HCT116 (cell line): ENCODE data around the gene GAD1. TPM values are rescaled to one million over a fixed set of nuclear protein-coding genes. Genes with fewer than 3 reads are reported as not detected.

Source experiments
- ATAC-seq: fragments of 200-7000 bp; cut with Tn5 transposase; 2 replicates; pipeline ENCODE4 v1.9.1; 2020; ENCODE audit warnings: mild to moderate bottlenecking, moderate library complexity
- BruUV-seq: library from RNA; stranded (reverse); fragments of 400-500 nt; replicated peaks from 2 replicates; lab custom pipeline; 2021; lab: Mats Ljungman, UMichigan
- CTCF ChIA-PET: fragments of 300-600 bp; sonication (Branson Sonifier 250); formaldehyde crosslinking; loops from one replicate; lab custom pipeline; 2021; ENCODE audit warnings: antibody characterized with exemption; lab: Charles Lee
- POLR2A ChIA-PET: fragments of 300-600, 350-600 bp; sonication (Branson Sonifier 250); formaldehyde crosslinking; loops from one replicate; lab custom pipeline; 2021; ENCODE audit warnings: antibody characterized with exemption; lab: Charles Lee
- RAD21 ChIA-PET, 2 experiments: fragments of 300-600 bp; sonication (Branson Sonifier 250); formaldehyde crosslinking; loops; one replicate each; lab custom pipeline; 2023; ENCODE audit warnings: low total read pairs in 2 of 2; ENCODE audit not compliant: uncharacterized antibody in 2 of 2, unreplicated experiment in 2 of 2, low non-redundant PET in 1 of 2; lab: Charles Lee
- DNase-seq: peaks from one replicate; pipeline ENCODE4 v3.0.0-alpha.2; 2010; ENCODE audit warnings: low read depth, low spot score
- H2AFZ ChIP-seq: fragments of 200-600 bp; shearing (Covaris generic), sonication (generic); 2 replicates; pipeline ENCODE4 v1.6.1; 2017; ENCODE audit warnings: low read depth, mixed run types, mixed read lengths, antibody characterized with exemption, low read length; ENCODE audit not compliant: poor library complexity, severe bottlenecking
- H3K27ac ChIP-seq: 2 replicates; pipeline ENCODE4 v1.5.1; 2012; ENCODE audit warnings: low read depth, low read length
- H3K27me3 ChIP-seq: fragments of 200-600 bp; sonication (generic); 2 replicates; pipeline ENCODE4 v1.6.1; 2016; ENCODE audit warnings: mixed run types, low read length, mixed read lengths; ENCODE audit not compliant: insufficient read depth
- H3K36me3 ChIP-seq, 2 experiments: fragments of 200-500 bp in 1 of 2; fragments of 200-600 bp in 1 of 2; sonication (Bioruptor generic) in 1 of 2; sonication (generic) in 1 of 2; 2 replicates each; pipeline versions ENCODE4 v1.5.1 to v1.6.1; 2014 to 2016; ENCODE audit warnings: low read length in 2 of 2, inconsistent platforms in 1 of 2, mixed read lengths in 1 of 2, mixed run types in 1 of 2; ENCODE audit not compliant: insufficient read depth in 2 of 2, control insufficient read depth in 1 of 2
- H3K4me1 ChIP-seq, 2 experiments: fragments of 200-600 bp in 1 of 2; sonication (generic) in 1 of 2; 2 replicates each; pipeline versions ENCODE4 v1.5.1 to v1.6.1; 2012 to 2017; ENCODE audit warnings: low read length in 2 of 2, inconsistent platforms in 1 of 2, mild to moderate bottlenecking in 1 of 2, mixed read lengths in 1 of 2, mixed run types in 1 of 2, moderate library complexity in 1 of 2; ENCODE audit not compliant: insufficient read depth in 2 of 2, control insufficient read depth in 1 of 2
- H3K4me2 ChIP-seq: fragments of 200-600 bp; sonication (generic); 2 replicates; pipeline ENCODE4 v1.6.1; 2017; ENCODE audit warnings: mixed run types, low read length, mixed read lengths
- H3K4me3 ChIP-seq, 2 experiments: fragments of 200-600 bp in 1 of 2; sonication (generic) in 1 of 2; replicated peaks in 1 of 2; 2 replicates each; pipeline ENCODE4 v1.5.1; 2011 to 2016; ENCODE audit warnings: low read length in 2 of 2, control low read depth in 1 of 2, low read depth in 1 of 2, mild to moderate bottlenecking in 1 of 2, mixed read lengths in 1 of 2, mixed run types in 1 of 2
- H3K79me2 ChIP-seq: fragments of 200-600 bp; sonication (generic); 2 replicates; pipeline ENCODE4 v1.6.1; 2017; ENCODE audit warnings: mild to moderate bottlenecking, mixed run types, low read length, moderate library complexity, mixed read lengths; ENCODE audit not compliant: insufficient read depth
- H3K9ac ChIP-seq: fragments of 200-600 bp; sonication (generic); 2 replicates; pipeline ENCODE4 v1.6.1; 2016; ENCODE audit warnings: low read length, mixed read lengths
- H3K9me2 ChIP-seq: fragments of 200-600 bp; sonication (generic), shearing (Covaris generic); 2 replicates; pipeline ENCODE4 v1.6.1; 2017; ENCODE audit warnings: mixed run types, mild to moderate bottlenecking, moderate library complexity; ENCODE audit not compliant: insufficient read depth
- H3K9me3 ChIP-seq, 2 experiments: fragments of 200-500 bp in 1 of 2; fragments of 200-600 bp in 1 of 2; sonication (Bioruptor generic) in 1 of 2; sonication (generic) in 1 of 2; 2 replicates each; pipeline ENCODE4 v1.6.1; 2014 to 2017; ENCODE audit warnings: low read length in 2 of 2, mixed read lengths in 2 of 2, inconsistent platforms in 1 of 2, low read depth in 1 of 2, mild to moderate bottlenecking in 1 of 2, mixed run types in 1 of 2, moderate library complexity in 1 of 2; ENCODE audit not compliant: control insufficient read depth in 1 of 2, insufficient read depth in 1 of 2
- H4K20me1 ChIP-seq: fragments of 200-600 bp; sonication (generic), shearing (Covaris generic); 2 replicates; pipeline ENCODE4 v1.6.1; 2017; ENCODE audit warnings: mixed run types, mild to moderate bottlenecking, moderate library complexity; ENCODE audit not compliant: insufficient read depth
- CEBPB ChIP-seq: IDR thresholded peaks from 2 replicates; pipeline ENCODE4 v1.6.1; 2012; ENCODE audit warnings: low read depth
- CTCF ChIP-seq, 3 experiments: fragments of 200-600 bp in 1 of 3; sonication (generic) in 1 of 3; IDR thresholded peaks in 2 of 3; conservative IDR thresholded peaks in 1 of 3; 2 replicates each; pipeline ENCODE4 v1.5.1; 2012 to 2017; ENCODE audit warnings: low read depth in 2 of 3, low read length in 2 of 3, antibody characterized with exemption in 1 of 3, borderline replicate concordance in 1 of 3, control low read depth in 1 of 3, mild to moderate bottlenecking in 1 of 3, mixed read lengths in 1 of 3, mixed run types in 1 of 3, moderate library complexity in 1 of 3; ENCODE audit not compliant: insufficient read depth in 1 of 3
- EZH2 ChIP-seq: fragments of 200-600 bp; sonication (generic); IDR thresholded peaks from 2 replicates; pipeline ENCODE4 v1.6.1; 2017; ENCODE audit warnings: antibody characterized with exemption, mixed run types
- FOSL1 ChIP-seq: IDR thresholded peaks from 2 replicates; pipeline ENCODE4 v1.6.1; 2012; ENCODE audit warnings: low read depth
- JUND ChIP-seq: IDR thresholded peaks from 2 replicates; pipeline ENCODE4 v1.6.1; 2012
- RAD21 ChIP-seq: IDR thresholded peaks from 2 replicates; pipeline ENCODE4 v1.6.1; 2012; ENCODE audit warnings: low read depth, mild to moderate bottlenecking
- REST ChIP-seq: IDR thresholded peaks from 2 replicates; pipeline ENCODE4 v1.6.1; 2012; ENCODE audit warnings: low read depth
- SP1 ChIP-seq: IDR thresholded peaks from 2 replicates; pipeline ENCODE4 v1.6.1; 2012; ENCODE audit warnings: low read depth
- intact Hi-C: fragments of 100-400 bp; cut with micrococcal nuclease; formaldehyde crosslinking; loops from 2 replicates; pipeline ENCODE4 v1.10.0; 2022
- total RNA-seq: library from RNA; stranded (reverse); gene quantifications from one replicate; pipeline ENCODE4 v1.2.1, GENCODE V29; 2021; ENCODE audit not compliant: unreplicated experiment
- TF ChIP-seq, protein P1 (sequence below): IDR thresholded peaks from 2 replicates; pipeline ENCODE4 v1.6.1; 2012

GAD1 gene
- total RNA-seq, 1 experiment from 2014 or later = 11.0 TPM

- H3K27me3 ChIP-seq = no peaks in the 10 kb centered on the region
- H3K4me1 ChIP-seq = no peaks in the 10 kb centered on the region
- no peaks in the 10 kb centered on the region for H3K9me2 ChIP-seq
- no peak overlapping the region for H3K27ac ChIP-seq
- TF ChIP-seq FOSL1 (no peak), CTCF (IDR thresholded peaks at IDR 0.05 in 2 of 3, conservative IDR thresholded peaks at IDR 0.05 in 1 of 3; ENCODE audit: borderline replicate concordance in 1 of 3, insufficient read depth in 1 of 3, low read depth in 2 of 3, low read length in 2 of 3) (no peak), SP1 (no peak), EZH2 (no peak), JUND (no peak)
- TF ChIP-seq, protein P1, sequence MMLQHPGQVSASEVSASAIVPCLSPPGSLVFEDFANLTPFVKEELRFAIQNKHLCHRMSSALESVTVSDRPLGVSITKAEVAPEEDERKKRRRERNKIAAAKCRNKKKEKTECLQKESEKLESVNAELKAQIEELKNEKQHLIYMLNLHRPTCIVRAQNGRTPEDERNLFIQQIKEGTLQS = no peak
- no peaks in the 10 kb centered on the region for H4K20me1 ChIP-seq
- H3K4me3 ChIP-seq = no peak overlapping the region
- intact Hi-C loops = no loop called here
- CTCF ChIA-PET = interaction anchor here (1.4 kb wide), 2 partner anchors 11 to 12 kb away, joined by 3 to 4 read pairs; no protein-coding TSS in a partner anchor
- ATAC-seq (no peak), DNase-seq (no peak)
- H3K79me2 ChIP-seq = no peaks in the 10 kb centered on the region
- H3K36me3 ChIP-seq = peaks cover 2 to 5% of the 10 kb centered on the region in 2 experiments; a peak in 1 of 4 replicates
- H3K9ac ChIP-seq = no peak overlapping the region
- RAD21 ChIA-PET = no interaction called here
- no TSS peak for BruUV-seq
- no peaks in the 10 kb centered on the region for H3K9me3 ChIP-seq
- H2AFZ ChIP-seq = no peak overlapping the region
- H3K4me2 ChIP-seq = no peak overlapping the region
- POLR2A ChIA-PET = no interaction called here
Measured at GRCh38 chr2:170856066-170856465, 39.4 kb downstream of the GAD1 start.

GRCh38 chr2:170862286-170862902, 45.7 kb downstream of the GAD1 start:
- DNase-seq (no peak), ATAC-seq (no peak)
- Histone ChIP-seq H3K4me2 (no peak overlapping the region), H3K4me1 (no peaks in the 10 kb centered on the region), H3K36me3 (no peaks in the 10 kb centered on the region), H3K9me2 (no peaks in the 10 kb centered on the region), H3K27ac (no peak overlapping the region), H2AFZ (no peak overlapping the region), H3K27me3 (no peaks in the 10 kb centered on the region), H3K79me2 (no peaks in the 10 kb centered on the region), H3K4me3 (no peak overlapping the region), H3K9me3 (no peaks in the 10 kb centered on the region), H3K9ac (no peak overlapping the region), H4K20me1 (no peaks in the 10 kb centered on the region)
- BruUV-seq = no TSS peak
- CTCF ChIA-PET = interaction anchor here (1.2 to 1.4 kb wide), 2 partner anchors 11 to 501 kb away, joined by 3 to 5 read pairs; no protein-coding TSS in a partner anchor
- intact Hi-C loops = no loop called here
- POLR2A ChIA-PET = interaction anchor here (1.3 kb wide), 1 partner anchor 10 kb away, joined by 3 read pairs; no protein-coding TSS in a partner anchor
- TF ChIP-seq CEBPB (no peak), RAD21 (no peak), REST (no peak)
- RAD21 ChIA-PET = no interaction called here
